ENCODE measurements around the gene GRID1. TPM values are rescaled to one million over a fixed set of nuclear protein-coding genes. Genes with fewer than 3 reads are reported as not detected.

The GRID1 gene
- total RNA-seq, 1 experiment from 2014 or later: not detected

DNA sequence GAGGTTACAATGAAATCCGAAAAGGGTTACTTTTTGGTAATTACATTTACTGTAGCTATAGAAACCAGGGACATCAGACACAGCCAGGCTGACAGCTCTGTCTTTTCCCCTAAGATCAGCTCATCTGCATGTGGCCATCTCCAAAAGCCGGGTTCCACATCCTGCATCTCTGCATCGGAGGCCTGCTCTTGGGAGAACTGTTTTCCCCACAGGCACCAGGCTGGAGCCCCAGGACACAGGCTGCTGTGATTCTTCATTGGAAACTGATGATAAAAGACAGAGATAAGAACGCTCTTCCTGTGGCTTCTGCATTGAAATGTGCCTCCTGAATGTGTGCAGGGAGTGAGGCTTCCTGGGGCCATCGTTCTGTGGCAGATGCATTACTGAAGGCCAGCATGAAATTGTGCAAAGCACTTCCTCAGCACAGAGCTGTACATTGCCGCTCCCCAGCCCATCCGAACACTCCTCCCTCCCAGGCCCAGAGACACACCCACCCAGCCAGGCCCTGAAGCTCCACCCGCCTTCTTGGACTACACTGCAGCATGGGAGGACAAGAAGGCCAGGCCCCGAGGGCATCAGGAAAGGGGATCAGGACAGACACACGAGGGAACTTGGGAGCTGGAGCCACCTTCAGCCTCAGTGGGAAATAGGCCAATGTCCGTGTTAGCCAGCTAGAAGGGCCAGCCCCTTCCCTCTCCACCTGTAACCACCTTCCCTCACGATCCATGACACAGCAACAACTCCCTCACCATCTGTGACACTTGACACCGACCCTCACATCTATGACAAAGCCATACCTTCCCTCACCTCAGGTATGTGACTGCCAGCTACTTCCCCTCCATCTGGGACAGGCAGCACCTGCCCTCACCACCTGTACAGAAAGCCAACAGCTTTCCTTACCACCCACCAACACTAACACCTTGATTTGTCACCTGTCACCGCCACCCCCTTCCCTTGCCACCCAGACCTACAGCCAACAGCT lies 113.2 kb downstream of the GRID1 start:
- DNase-seq: peak in 1 of 2 experiments; percentile 59
- no peaks in the 10 kb centered on the region for H3K36me3 ChIP-seq (ENCODE audit: low read depth)
- POLR2A ChIA-PET (ENCODE audit: unreplicated experiment): interaction anchor here (0.5 kb wide), 1 partner anchor 122 kb away, joined by 3 read pairs; no protein-coding TSS in a partner anchor
- H3K27ac ChIP-seq: no peak overlapping the region
- no peaks in the 10 kb centered on the region for H3F3A ChIP-seq (ENCODE audit: insufficient read depth, low read depth)
- intact Hi-C loops (cut with micrococcal nuclease; ENCODE audit: unreplicated experiment): loop anchor here (10.0 kb wide), 1 partner anchor 91 kb away; no protein-coding TSS in a partner anchor
- H2AFZ ChIP-seq: no peak overlapping the region
- H3K4me1 ChIP-seq (replicated peaks; ENCODE audit: insufficient read depth): no peaks in the 10 kb centered on the region
- no peaks in the 10 kb centered on the region for H4K20me1 ChIP-seq (ENCODE audit: insufficient read depth)
- TF ChIP-seq, protein P1, sequence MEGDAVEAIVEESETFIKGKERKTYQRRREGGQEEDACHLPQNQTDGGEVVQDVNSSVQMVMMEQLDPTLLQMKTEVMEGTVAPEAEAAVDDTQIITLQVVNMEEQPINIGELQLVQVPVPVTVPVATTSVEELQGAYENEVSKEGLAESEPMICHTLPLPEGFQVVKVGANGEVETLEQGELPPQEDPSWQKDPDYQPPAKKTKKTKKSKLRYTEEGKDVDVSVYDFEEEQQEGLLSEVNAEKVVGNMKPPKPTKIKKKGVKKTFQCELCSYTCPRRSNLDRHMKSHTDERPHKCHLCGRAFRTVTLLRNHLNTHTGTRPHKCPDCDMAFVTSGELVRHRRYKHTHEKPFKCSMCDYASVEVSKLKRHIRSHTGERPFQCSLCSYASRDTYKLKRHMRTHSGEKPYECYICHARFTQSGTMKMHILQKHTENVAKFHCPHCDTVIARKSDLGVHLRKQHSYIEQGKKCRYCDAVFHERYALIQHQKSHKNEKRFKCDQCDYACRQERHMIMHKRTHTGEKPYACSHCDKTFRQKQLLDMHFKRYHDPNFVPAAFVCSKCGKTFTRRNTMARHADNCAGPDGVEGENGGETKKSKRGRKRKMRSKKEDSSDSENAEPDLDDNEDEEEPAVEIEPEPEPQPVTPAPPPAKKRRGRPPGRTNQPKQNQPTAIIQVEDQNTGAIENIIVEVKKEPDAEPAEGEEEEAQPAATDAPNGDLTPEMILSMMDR (conservative IDR thresholded peaks at IDR 0.05): no peak
- TF ChIP-seq EZH2 (IDR thresholded peaks at IDR 0.05; ENCODE audit: low read depth): no peak
- H3K9me2 ChIP-seq (ENCODE audit: insufficient read depth): no peaks in the 10 kb centered on the region
- CTCF ChIA-PET: interaction anchor here (0.8 kb wide), 1 partner anchor 93 kb away, joined by 3 read pairs; no protein-coding TSS in a partner anchor
- no peak overlapping the region for H3K4me3 ChIP-seq
- no peaks in the 10 kb centered on the region for H3K9me3 ChIP-seq (ENCODE audit: insufficient read depth, low read depth)
- H3K79me2 ChIP-seq (ENCODE audit: low read depth): no peaks in the 10 kb centered on the region
- no peak overlapping the region for H3K4me2 ChIP-seq
- BruUV-seq (replicated peaks): no TSS peak
- no peaks in the 10 kb centered on the region for H3K27me3 ChIP-seq (ENCODE audit: insufficient read depth, low read depth)

DNA sequence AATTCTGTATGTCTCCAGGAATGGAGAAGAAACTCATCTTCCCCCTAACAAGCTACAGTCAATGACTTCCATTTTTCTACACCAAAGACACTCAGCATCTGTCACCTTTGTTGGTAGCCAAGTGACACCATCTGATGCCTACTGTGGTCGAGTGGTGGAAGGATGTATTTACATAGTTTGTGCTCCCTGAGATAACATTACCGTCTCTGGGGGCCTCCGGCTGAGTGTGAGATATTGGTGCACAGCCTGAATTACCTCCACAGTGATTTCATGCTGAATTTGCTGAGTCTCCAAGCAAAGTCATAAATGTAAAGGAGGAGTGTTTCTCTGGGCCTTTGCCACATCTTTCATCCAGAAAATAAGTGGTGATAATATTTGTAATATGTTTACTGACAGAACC lies 114.0 kb downstream of the GRID1 start:
- Histone ChIP-seq H3K9me3 (ENCODE audit: insufficient read depth, low read depth) (no peaks in the 10 kb centered on the region), H3K27ac (no peak overlapping the region), H3K4me1 (replicated peaks; ENCODE audit: insufficient read depth) (no peaks in the 10 kb centered on the region), H3K27me3 (ENCODE audit: insufficient read depth, low read depth) (no peaks in the 10 kb centered on the region), H3K36me3 (ENCODE audit: low read depth) (no peaks in the 10 kb centered on the region), H4K20me1 (ENCODE audit: insufficient read depth) (no peaks in the 10 kb centered on the region), H3K9me2 (ENCODE audit: insufficient read depth) (no peaks in the 10 kb centered on the region), H3F3A (ENCODE audit: insufficient read depth, low read depth) (no peaks in the 10 kb centered on the region), H3K79me2 (ENCODE audit: low read depth) (no peaks in the 10 kb centered on the region), H3K4me3 (no peak overlapping the region), H3K4me2 (no peak overlapping the region), H2AFZ (no peak overlapping the region)
- TF ChIP-seq, protein P1 (conservative IDR thresholded peaks at IDR 0.05): no peak
- TF ChIP-seq EZH2 (IDR thresholded peaks at IDR 0.05; ENCODE audit: low read depth): no peak
- DNase-seq: no peak
- POLR2A ChIA-PET (ENCODE audit: unreplicated experiment): no interaction called here
- BruUV-seq (replicated peaks): no TSS peak
- CTCF ChIA-PET: no interaction called here
- intact Hi-C loops (cut with micrococcal nuclease; ENCODE audit: unreplicated experiment): loop anchor here (10.0 kb wide), 1 partner anchor 92 kb away; no protein-coding TSS in a partner anchor

DNA sequence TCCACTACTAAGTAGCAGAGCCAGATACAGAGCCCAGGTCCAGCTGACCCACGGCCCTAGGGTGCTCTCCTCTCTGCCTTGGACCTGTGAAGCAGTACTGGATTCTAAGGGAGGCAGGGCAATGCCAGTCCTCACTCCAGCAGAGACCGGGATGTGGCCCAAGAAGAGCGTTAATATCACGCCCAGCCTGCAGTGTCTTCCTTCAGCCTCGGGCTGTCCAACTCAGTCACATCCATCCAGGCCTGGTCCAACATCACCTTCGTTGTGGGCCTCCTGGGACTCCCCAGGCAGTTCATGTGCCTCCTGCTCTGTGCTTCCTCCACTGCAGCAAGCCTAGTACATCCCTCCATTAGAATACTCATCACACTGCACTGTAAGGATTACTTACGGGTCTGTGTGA lies 114.5 kb downstream of the GRID1 start:
- no peaks in the 10 kb centered on the region for H3K9me2 ChIP-seq (ENCODE audit: insufficient read depth)
- CTCF ChIA-PET: no interaction called here
- intact Hi-C loops (cut with micrococcal nuclease; ENCODE audit: unreplicated experiment): loop anchor here (10.0 kb wide), 1 partner anchor 93 kb away; no protein-coding TSS in a partner anchor
- H3K79me2 ChIP-seq (ENCODE audit: low read depth): no peaks in the 10 kb centered on the region
- H3F3A ChIP-seq (ENCODE audit: insufficient read depth, low read depth): no peaks in the 10 kb centered on the region
- H3K4me1 ChIP-seq (replicated peaks; ENCODE audit: insufficient read depth): no peaks in the 10 kb centered on the region
- H3K27me3 ChIP-seq (ENCODE audit: insufficient read depth, low read depth): no peaks in the 10 kb centered on the region
- H3K4me2 ChIP-seq: no peak overlapping the region
- H4K20me1 ChIP-seq (ENCODE audit: insufficient read depth): no peaks in the 10 kb centered on the region
- H2AFZ ChIP-seq: no peak overlapping the region
- POLR2A ChIA-PET (ENCODE audit: unreplicated experiment): no interaction called here
- no peaks in the 10 kb centered on the region for H3K9me3 ChIP-seq (ENCODE audit: insufficient read depth, low read depth)
- no peak overlapping the region for H3K27ac ChIP-seq
- BruUV-seq (replicated peaks): no TSS peak
- no peak overlapping the region for H3K4me3 ChIP-seq
- H3K36me3 ChIP-seq (ENCODE audit: low read depth): no peaks in the 10 kb centered on the region
- DNase-seq: no peak
- no peak for TF ChIP-seq EZH2 (IDR thresholded peaks at IDR 0.05; ENCODE audit: low read depth)
- TF ChIP-seq, protein P1 (conservative IDR thresholded peaks at IDR 0.05): no peak
